Measurements from ENCODE around the gene NBPF1. TPM values are rescaled to one million over a fixed set of nuclear protein-coding genes. Genes with fewer than 3 reads are reported as not detected.
"Not testable (repeated sequence)": the region's sequence is repeated elsewhere in the genome, so short reads cannot be mapped to it uniquely, and the experiment has no call there.

The NBPF1 gene
- total and polyA plus RNA-seq, 9 of the 15 experiments (the other 6 are each of a cell fraction or from before 2014, with no cell fraction given), result 5.2 to 42.6 (median 24.1) TPM

DNA sequence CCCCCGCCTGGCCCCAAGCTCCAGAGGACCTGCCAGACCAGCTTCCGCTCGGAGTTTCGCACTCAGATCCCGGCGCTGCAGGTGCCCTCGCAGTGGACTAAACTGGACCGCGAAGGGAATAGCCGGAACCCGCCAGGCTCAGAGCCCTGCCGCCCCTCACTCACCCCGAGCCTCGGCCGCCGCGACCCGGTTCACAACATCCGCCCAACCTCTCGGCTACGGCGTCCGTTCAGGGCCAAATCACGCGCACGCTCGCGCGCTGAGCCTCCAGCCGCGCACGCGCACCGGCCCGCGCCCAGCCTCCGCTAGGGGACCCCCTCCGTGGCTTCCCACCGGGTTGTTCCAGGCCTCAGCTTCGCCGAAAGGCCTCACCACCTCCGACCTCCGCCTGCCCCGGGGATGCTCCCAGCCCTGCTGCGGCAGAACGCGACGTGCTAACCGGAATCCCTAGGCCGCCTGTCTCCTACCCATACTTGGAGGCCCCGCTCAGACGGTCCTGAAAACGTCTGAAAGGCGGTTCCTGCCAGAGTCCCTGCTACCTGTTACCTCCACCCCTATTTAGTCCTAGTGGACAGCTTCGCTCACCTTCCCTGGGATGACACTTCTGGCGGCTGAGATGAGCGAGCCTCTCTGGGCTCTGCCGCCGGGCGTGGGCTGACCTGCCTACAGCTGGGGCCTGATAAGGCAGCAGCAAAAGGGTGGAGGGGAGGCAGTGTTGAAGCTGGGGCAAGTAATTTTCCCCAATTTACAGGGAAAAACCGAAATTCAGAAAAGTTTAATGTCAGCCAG is 31.3 kb upstream of the NBPF1 start (continued):
- TF ChIP-seq ZC3H11A (IDR thresholded peaks at IDR 0.05; ENCODE audit: low read depth, low read length) (peak; percentile 88; the same call in 1 of the 2 replicates), PRPF4 (IDR thresholded peaks at IDR 0.05; ENCODE audit: insufficient read depth, low read depth, low read length, poor library complexity, severe bottlenecking) (peak; percentile 55), POLR2AphosphoS5 (IDR thresholded peaks at IDR 0.05; ENCODE audit: control insufficient read depth, insufficient read depth, low read depth, low read length) (peak; percentile 90), CHCHD3 (CRISPR knock-in tag; IDR thresholded peaks at IDR 0.05) (peak; percentile 72; the same call in 1 of the 2 replicates), HMGN3 (IDR thresholded peaks at IDR 0.05; ENCODE audit: borderline replicate concordance, extremely low read depth, insufficient read length, low read depth, low read length) (peak; percentile 99), SP2 (IDR thresholded peaks at IDR 0.05; ENCODE audit: extremely low read depth, low read depth, low read length, poor library complexity, severe bottlenecking) (peak; percentile 7), ZBTB17 (CRISPR knock-in tag; IDR thresholded peaks at IDR 0.05) (peak; percentile 95), XRCC5 (IDR thresholded peaks at IDR 0.05; ENCODE audit: low read depth, low read length) (peak; percentile 89; the same call in 1 of the 2 replicates), ZNF124 (CRISPR knock-in tag; IDR thresholded peaks at IDR 0.05) (peak; percentile 73; the same call in 1 of the 2 replicates), GATA2 (CRISPR knock-in tag; IDR thresholded peaks at IDR 0.05) (peak; percentile 76), CXXC5 (CRISPR knock-in tag; IDR thresholded peaks at IDR 0.05) (peak; percentile 98), CTBP1 (IDR thresholded peaks at IDR 0.05; ENCODE audit: borderline replicate concordance) (peak; percentile 99), NR2C2 (CRISPR knock-in tag; IDR thresholded peaks at IDR 0.05) (peak; percentile 92), NR2C2 (tag; IDR thresholded peaks at IDR 0.05) (peak; percentile 96), TBL1XR1 (IDR thresholded peaks at IDR 0.05; ENCODE audit: low read length in 2 of 2) (peak; percentile 87 to 88), CEBPG (CRISPR knock-in tag; IDR thresholded peaks at IDR 0.05) (peak; percentile 67; the same call in 1 of the 2 replicates), PML (IDR thresholded peaks at IDR 0.05; ENCODE audit: low read length) (peak; percentile 76), TAF7 (tag; IDR thresholded peaks at IDR 0.05) (peak; percentile 77), ETV1 (tag; conservative IDR thresholded peaks at IDR 0.05; ENCODE audit: low read depth) (peak; percentile 83), GTF2F1 (IDR thresholded peaks at IDR 0.05; ENCODE audit: low read depth, low read length) (peak; percentile 80), MTA3 (IDR thresholded peaks at IDR 0.05; ENCODE audit: borderline replicate concordance) (peak; percentile 100), ELF4 (CRISPR knock-in tag; IDR thresholded peaks at IDR 0.05) (peak; percentile 83)
- TF ChIP-seq, protein P1, sequence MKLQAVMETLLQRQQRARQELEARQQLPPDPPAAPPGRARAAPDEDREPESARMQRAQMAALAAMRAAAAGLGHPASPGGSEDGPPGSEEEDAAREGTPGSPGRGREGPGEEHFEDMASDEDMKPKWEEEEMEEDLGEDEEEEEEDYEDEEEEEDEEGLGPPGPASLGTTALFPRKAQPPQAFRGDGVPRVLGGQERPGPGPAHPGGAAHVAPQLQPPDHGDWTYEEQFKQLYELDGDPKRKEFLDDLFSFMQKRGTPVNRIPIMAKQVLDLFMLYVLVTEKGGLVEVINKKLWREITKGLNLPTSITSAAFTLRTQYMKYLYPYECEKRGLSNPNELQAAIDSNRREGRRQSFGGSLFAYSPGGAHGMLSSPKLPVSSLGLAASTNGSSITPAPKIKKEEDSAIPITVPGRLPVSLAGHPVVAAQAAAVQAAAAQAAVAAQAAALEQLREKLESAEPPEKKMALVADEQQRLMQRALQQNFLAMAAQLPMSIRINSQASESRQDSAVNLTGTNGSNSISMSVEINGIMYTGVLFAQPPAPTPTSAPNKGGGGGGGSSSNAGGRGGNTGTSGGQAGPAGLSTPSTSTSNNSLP (IDR thresholded peaks at IDR 0.05; ENCODE audit: borderline replicate concordance, low read depth, low read length), result peak; percentile 11; the same call in 1 of the 2 replicates
- TF ChIP-seq, protein P2, sequence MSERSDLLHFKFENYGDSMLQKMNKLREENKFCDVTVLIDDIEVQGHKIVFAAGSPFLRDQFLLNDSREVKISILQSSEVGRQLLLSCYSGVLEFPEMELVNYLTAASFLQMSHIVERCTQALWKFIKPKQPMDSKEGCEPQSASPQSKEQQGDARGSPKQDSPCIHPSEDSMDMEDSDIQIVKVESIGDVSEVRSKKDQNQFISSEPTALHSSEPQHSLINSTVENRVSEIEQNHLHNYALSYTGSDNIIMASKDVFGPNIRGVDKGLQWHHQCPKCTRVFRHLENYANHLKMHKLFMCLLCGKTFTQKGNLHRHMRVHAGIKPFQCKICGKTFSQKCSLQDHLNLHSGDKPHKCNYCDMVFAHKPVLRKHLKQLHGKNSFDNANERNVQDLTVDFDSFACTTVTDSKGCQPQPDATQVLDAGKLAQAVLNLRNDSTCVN (CRISPR knock-in tag; IDR thresholded peaks at IDR 0.05), result peak; percentile 93
- TF ChIP-seq, protein P3, sequence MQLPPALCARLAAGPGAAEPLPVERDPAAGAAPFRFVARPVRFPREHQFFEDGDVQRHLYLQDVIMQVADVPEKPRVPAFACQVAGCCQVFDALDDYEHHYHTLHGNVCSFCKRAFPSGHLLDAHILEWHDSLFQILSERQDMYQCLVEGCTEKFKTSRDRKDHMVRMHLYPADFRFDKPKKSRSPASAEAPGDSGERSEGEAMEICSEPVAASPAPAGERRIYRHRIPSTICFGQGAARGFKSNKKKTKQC (CRISPR knock-in tag; IDR thresholded peaks at IDR 0.05), result peak; percentile 96
- not testable (repeated sequence) for TF ChIP-seq CEBPG (tag; conservative IDR thresholded peaks at IDR 0.05 in 1 of 2, IDR thresholded peaks at IDR 0.05 in 1 of 2)
